ENCODE measurements around the gene BTRC. TPM values are rescaled to one million over a fixed set of nuclear protein-coding genes. Genes with fewer than 3 reads are reported as not detected.
"Not testable (repeated sequence)": the region's sequence is repeated elsewhere in the genome, so short reads cannot be mapped to it uniquely, and the experiment has no call there.

The BTRC gene
- polyA plus RNA-seq, 2 donors: 5.7 to 6.3 TPM

DNA sequence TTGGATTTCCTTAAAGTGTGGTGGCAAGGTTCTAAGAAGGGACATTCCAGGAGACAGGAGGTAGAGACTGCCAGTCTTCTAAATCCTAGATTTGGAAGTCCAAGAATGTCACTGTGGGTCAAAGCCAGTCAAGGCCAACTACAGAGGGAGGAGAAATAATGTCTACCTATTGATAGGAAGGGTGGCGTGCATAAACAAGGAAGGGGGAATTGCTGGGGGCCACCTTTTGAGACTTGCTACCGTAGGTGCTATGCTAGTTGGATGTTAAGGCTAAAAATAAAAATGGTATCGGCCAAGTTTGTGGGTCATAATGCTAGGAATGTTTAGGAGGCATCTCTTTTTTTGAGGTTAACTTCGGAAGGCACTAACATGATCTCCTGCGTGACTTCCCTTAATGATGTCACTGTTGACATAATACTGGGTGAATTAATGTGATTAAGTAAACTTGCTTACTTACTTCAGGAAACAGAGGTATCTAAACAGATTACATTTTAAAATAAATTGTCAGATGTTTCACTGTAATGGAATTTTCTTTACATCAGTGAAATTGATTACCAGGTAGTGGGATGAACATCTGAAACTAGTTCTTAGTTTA, 4.8 kb downstream of the BTRC start:
- no peaks in the 10 kb centered on the region for H3K36me3 ChIP-seq (ENCODE audit: control insufficient read depth in 2 of 2, insufficient read depth in 2 of 2, low read length in 1 of 2)
- H3K27me3 ChIP-seq (ENCODE audit: control insufficient read depth in 1 of 2, insufficient read depth in 2 of 2, low read length in 2 of 2): no peaks in the 10 kb centered on the region
- 67 to 68% methylated on average over 5 of the region's 5 CpGs for WGBS, 2 donors
- no peaks in the 10 kb centered on the region for H3K4me1 ChIP-seq (ENCODE audit: control insufficient read depth in 2 of 2, insufficient read depth in 2 of 2, low read length in 1 of 2)
- H3K9me3 ChIP-seq (ENCODE audit: control insufficient read depth in 2 of 2, insufficient read depth in 1 of 2, low read depth in 1 of 2, low read length in 1 of 2): no peaks in the 10 kb centered on the region
- H3K4me3 ChIP-seq (ENCODE audit: low read depth in 1 of 2, low read length in 2 of 2): no peak overlapping the region
- H3K27ac ChIP-seq (ENCODE audit: low read depth in 2 of 2, low read length in 1 of 2): no peak overlapping the region

DNA sequence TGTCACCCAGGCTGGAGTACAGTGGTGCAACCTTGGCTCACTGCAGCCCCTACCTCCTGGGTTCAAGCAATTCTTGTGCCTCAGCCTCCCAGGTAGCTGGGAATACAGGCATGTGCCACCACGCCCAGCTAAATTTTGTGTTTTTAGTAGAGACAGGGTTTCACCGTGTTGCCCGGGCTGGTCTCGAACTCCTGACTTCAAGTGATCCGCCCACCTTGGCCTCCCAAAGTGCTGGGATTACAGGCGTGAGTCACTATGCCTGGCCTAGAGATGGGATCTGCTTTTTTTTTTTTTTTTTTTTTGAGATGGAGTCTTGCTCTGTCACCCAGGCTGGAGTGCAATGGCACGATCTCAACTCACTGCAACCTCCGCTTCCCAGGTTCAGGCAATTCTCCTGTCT, 6.1 kb downstream of the BTRC start:
- not testable (repeated sequence) for H3K27ac ChIP-seq (ENCODE audit: low read depth in 2 of 2, low read length in 1 of 2); H3K9me3 ChIP-seq (ENCODE audit: control insufficient read depth in 2 of 2, insufficient read depth in 1 of 2, low read depth in 1 of 2, low read length in 1 of 2); H3K36me3 ChIP-seq (ENCODE audit: control insufficient read depth in 2 of 2, insufficient read depth in 2 of 2, low read length in 1 of 2); H3K4me1 ChIP-seq (ENCODE audit: control insufficient read depth in 2 of 2, insufficient read depth in 2 of 2, low read length in 1 of 2); H3K27me3 ChIP-seq (ENCODE audit: control insufficient read depth in 1 of 2, insufficient read depth in 2 of 2, low read length in 2 of 2); H3K4me3 ChIP-seq (ENCODE audit: low read depth in 1 of 2, low read length in 2 of 2)
- WGBS, 2 donors: 89% methylated on average over 8 of the region's 8 CpGs

DNA sequence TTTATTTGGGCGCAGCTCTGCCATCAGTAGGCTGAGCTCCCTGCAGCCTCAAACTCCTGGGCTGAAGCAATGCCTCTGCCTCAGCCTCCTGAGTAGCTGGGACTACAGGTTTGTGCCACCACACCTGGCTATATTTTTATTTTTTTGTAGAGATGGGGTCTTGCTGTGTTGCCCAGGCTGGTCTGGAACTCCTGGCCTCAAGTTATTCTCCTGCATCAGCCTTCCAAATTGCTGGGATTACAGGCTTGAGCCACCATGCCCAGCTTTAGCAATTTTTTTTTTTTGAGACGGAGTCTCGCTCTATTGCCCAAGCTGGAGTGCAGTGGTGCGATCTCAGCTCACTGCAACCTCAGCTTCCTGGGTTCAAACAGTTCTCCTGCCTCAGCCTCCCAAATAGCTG, 6.9 kb downstream of the BTRC start:
- H3K4me3 ChIP-seq (ENCODE audit: low read depth in 1 of 2, low read length in 2 of 2); H3K27ac ChIP-seq (ENCODE audit: low read depth in 2 of 2, low read length in 1 of 2); H3K9me3 ChIP-seq (ENCODE audit: control insufficient read depth in 2 of 2, insufficient read depth in 1 of 2, low read depth in 1 of 2, low read length in 1 of 2); H3K36me3 ChIP-seq (ENCODE audit: control insufficient read depth in 2 of 2, insufficient read depth in 2 of 2, low read length in 1 of 2); H3K27me3 ChIP-seq (ENCODE audit: control insufficient read depth in 1 of 2, insufficient read depth in 2 of 2, low read length in 2 of 2); H3K4me1 ChIP-seq (ENCODE audit: control insufficient read depth in 2 of 2, insufficient read depth in 2 of 2, low read length in 1 of 2): not testable (repeated sequence)
- 95 to 97% methylated on average over 4 of the region's 4 CpGs for WGBS, 2 donors

DNA sequence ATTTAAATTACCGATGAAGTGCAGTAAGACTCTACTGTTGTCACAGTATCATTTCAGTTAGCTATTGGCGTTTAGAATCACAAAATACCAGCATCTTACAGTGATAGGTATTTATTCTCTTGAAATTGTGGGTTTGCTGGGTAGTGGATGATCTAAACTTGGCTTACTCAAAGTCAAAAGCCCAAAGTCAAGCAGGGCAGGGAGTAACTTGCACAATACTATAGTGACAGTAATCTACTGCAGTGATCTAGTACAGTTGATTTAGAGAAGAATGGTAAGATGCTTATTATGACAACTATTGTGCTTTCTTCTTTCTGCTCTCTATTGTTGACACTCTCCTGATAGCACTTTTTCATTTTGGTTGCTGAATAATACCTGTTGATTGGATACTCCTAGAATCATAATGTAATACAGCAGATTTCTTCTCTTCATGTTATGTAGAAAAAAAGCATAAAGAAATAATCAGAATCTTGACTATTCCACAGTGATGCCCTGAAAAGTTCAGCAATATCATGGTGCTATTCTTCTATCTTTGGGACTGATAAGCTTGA, 10.0 kb downstream of the BTRC start:
- Histone ChIP-seq H3K27ac (ENCODE audit: low read depth in 2 of 2, low read length in 1 of 2) (no peak overlapping the region), H3K4me3 (ENCODE audit: low read depth in 1 of 2, low read length in 2 of 2) (no peak overlapping the region)
- 88 to 91% methylated on average over 2 of the region's 2 CpGs for WGBS, 2 donors

DNA sequence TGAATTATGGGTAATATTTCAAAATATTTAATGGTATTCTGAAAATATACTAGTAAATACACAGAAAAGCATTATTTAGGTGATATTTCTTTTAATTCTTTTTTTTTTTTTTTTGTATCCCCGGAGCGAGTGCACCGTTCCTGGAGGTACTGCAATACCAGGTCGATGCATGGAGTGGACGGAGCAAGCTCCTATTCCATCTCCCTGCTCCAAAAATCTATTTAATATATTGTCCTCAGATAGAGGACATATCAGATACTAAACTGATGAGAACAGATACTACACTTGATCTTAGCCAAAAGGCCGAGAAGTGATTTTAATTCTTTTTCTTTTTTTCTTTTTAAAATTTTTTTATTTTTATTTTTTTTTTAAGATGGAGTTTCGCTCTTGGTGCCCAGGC, 10.8 kb downstream of the BTRC start:
- no peak overlapping the region for H3K27ac ChIP-seq (ENCODE audit: low read depth in 2 of 2, low read length in 1 of 2)
- H3K4me1 ChIP-seq (ENCODE audit: control insufficient read depth in 2 of 2, insufficient read depth in 2 of 2, low read length in 1 of 2): peaks cover 0 to 3% of the 10 kb centered on the region in 2 donors
- WGBS, 2 donors: 83 to 88% methylated on average over 7 of the region's 7 CpGs
- no peaks in the 10 kb centered on the region for H3K9me3 ChIP-seq (ENCODE audit: control insufficient read depth in 2 of 2, insufficient read depth in 1 of 2, low read depth in 1 of 2, low read length in 1 of 2)
- H3K27me3 ChIP-seq (ENCODE audit: control insufficient read depth in 1 of 2, insufficient read depth in 2 of 2, low read length in 2 of 2): no peaks in the 10 kb centered on the region
- no peak overlapping the region for H3K4me3 ChIP-seq (ENCODE audit: low read depth in 1 of 2, low read length in 2 of 2)
- H3K36me3 ChIP-seq (ENCODE audit: control insufficient read depth in 2 of 2, insufficient read depth in 2 of 2, low read length in 1 of 2): peaks cover 0 to under 1% of the 10 kb centered on the region in 2 donors

More for the DNA sequence above, 10.0 kb downstream of the BTRC start:
- Histone ChIP-seq H3K4me1 (ENCODE audit: control insufficient read depth in 2 of 2, insufficient read depth in 2 of 2, low read length in 1 of 2) (peaks cover 0 to 3% of the 10 kb centered on the region in 2 donors), H3K27me3 (ENCODE audit: control insufficient read depth in 1 of 2, insufficient read depth in 2 of 2, low read length in 2 of 2) (no peaks in the 10 kb centered on the region), H3K36me3 (ENCODE audit: control insufficient read depth in 2 of 2, insufficient read depth in 2 of 2, low read length in 1 of 2) (no peaks in the 10 kb centered on the region), H3K9me3 (ENCODE audit: control insufficient read depth in 2 of 2, insufficient read depth in 1 of 2, low read depth in 1 of 2, low read length in 1 of 2) (no peaks in the 10 kb centered on the region)

DNA sequence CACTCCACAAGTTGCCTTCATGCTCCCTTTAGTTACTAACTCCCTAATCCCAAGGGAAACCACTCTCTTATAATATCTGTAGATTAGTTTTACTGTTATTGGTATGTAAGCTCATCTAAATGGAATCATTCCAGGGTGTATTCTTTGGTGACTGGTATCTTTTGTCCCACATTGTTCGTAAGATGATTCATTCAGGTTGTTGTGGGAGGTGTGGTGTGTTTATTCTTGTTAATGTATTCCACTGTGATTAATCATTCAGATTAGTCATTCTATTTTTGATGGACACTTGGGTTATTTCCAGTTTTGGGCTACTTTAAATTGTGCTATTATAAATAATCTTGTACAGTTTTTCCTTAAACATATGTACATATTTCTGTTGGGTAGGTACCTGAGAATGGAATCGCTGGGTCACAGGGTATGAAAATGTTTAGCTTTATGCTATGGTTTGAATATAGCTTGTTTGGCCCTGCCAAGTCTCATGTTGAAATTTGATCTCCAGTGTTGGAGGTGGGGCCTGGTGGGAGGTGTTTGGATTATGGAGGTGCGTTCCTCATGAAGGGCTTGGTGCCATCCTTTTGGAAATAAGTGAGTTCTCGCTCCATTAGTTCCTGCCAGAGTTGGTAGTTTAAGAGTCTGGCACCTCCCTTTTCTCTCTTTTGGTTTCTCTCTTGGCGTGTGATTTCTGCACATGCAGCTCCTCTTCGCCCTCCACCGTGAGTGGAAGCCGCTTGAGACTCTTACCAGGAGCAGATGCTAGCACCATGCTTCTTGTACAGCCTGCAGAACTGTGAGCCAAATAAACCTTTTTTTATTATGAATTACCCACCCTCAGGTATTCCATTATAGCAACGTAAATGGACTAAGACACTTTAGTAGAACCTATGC, 13.8 kb downstream of the BTRC start:
- Histone ChIP-seq H3K4me3 (ENCODE audit: low read depth in 1 of 2, low read length in 2 of 2) (peak overlapping the region in 1 of 2 donors; percentile 39), H3K27me3 (ENCODE audit: control insufficient read depth in 1 of 2, insufficient read depth in 2 of 2, low read length in 2 of 2) (no peaks in the 10 kb centered on the region), H3K27ac (ENCODE audit: low read depth in 2 of 2, low read length in 1 of 2) (peak overlapping the region; percentile 80 to 87), H3K9me3 (ENCODE audit: control insufficient read depth in 2 of 2, insufficient read depth in 1 of 2, low read depth in 1 of 2, low read length in 1 of 2) (no peaks in the 10 kb centered on the region), H3K4me1 (ENCODE audit: control insufficient read depth in 2 of 2, insufficient read depth in 2 of 2, low read length in 1 of 2) (peaks cover 0 to 3% of the 10 kb centered on the region in 2 donors), H3K36me3 (ENCODE audit: control insufficient read depth in 2 of 2, insufficient read depth in 2 of 2, low read length in 1 of 2) (peaks cover 0 to 4% of the 10 kb centered on the region in 2 donors)
- 56 to 70% methylated on average over 9 of the region's 9 CpGs for WGBS, 2 donors

DNA sequence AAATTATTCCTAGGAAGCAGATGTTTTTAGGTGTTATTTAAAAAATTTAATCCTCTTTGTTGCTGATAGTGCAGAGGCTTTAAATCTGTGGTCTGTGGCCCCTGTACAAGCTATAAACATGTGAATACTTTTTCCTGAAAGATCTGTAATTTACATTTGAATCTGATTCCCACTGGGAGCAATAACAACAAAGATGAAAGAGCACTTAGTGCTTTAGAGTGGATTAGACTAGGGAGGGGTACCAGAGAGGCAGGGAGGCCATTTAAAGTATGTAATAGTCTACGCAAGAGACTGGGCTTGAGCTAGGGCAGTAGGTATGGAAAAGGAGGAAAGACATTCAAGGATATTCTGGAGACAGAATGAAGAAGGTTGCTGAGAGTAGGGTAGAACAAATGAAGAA, 19.1 kb downstream of the BTRC start:
- Histone ChIP-seq H3K4me3 (ENCODE audit: low read depth in 1 of 2, low read length in 2 of 2) (no peak overlapping the region), H3K4me1 (ENCODE audit: control insufficient read depth in 2 of 2, insufficient read depth in 2 of 2, low read length in 1 of 2) (no peaks in the 10 kb centered on the region), H3K27ac (ENCODE audit: low read depth in 2 of 2, low read length in 1 of 2) (no peak overlapping the region), H3K36me3 (ENCODE audit: control insufficient read depth in 2 of 2, insufficient read depth in 2 of 2, low read length in 1 of 2) (peaks cover 0 to 4% of the 10 kb centered on the region in 2 donors), H3K9me3 (ENCODE audit: control insufficient read depth in 2 of 2, insufficient read depth in 1 of 2, low read depth in 1 of 2, low read length in 1 of 2) (no peaks in the 10 kb centered on the region), H3K27me3 (ENCODE audit: control insufficient read depth in 1 of 2, insufficient read depth in 2 of 2, low read length in 2 of 2) (no peaks in the 10 kb centered on the region)
- 96 to 100% methylated on average over 1 of the region's 1 CpG for WGBS, 2 donors

DNA sequence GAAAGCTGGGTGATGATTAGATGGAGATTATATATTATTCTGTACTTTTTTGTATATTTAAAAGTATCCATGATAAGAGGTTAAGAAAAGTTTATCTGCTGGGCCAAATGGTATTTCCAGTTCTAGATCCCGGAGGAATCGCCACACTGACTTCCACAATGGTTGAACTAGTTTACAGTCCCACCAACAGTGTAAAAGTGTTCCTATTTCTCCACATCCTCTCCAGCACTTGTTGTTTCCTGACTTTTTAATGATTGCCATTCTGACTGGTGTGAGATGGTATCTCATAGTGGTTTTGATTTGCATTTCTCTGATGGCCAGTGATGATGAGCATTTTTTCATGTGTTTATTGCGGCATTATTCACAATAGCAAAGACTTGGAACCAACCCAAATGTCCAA, 20.0 kb downstream of the BTRC start:
- WGBS, 2 donors: 97 to 100% methylated on average over 3 of the region's 3 CpGs
- not testable (repeated sequence) for H3K27ac ChIP-seq (ENCODE audit: low read depth in 2 of 2, low read length in 1 of 2); H3K4me1 ChIP-seq (ENCODE audit: control insufficient read depth in 2 of 2, insufficient read depth in 2 of 2, low read length in 1 of 2); H3K9me3 ChIP-seq (ENCODE audit: control insufficient read depth in 2 of 2, insufficient read depth in 1 of 2, low read depth in 1 of 2, low read length in 1 of 2); H3K36me3 ChIP-seq (ENCODE audit: control insufficient read depth in 2 of 2, insufficient read depth in 2 of 2, low read length in 1 of 2); H3K27me3 ChIP-seq (ENCODE audit: control insufficient read depth in 1 of 2, insufficient read depth in 2 of 2, low read length in 2 of 2); H3K4me3 ChIP-seq (ENCODE audit: low read depth in 1 of 2, low read length in 2 of 2)

DNA sequence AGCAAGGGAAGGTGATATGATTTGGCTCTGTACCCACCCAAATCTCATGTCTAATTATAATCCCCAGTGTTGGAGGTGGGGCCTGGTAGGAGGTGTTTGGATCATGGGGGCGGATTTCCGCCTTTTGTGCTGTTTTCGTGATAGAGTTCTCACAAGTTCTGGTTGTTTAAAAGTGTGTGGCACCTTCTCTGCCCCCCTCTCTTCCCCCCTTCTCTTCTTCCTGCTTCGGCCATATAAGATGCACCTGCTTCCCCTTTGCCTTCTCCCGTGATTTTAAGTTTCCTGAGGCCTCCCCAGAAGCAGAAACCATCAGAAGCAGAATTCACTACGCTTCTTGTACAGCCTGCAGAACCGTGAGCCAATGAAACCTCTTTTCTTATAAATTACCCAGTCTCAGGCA, 21.1 kb downstream of the BTRC start:
- WGBS, 2 donors: 88 to 90% methylated on average over 6 to 7 of the region's 7 CpGs
- no peaks in the 10 kb centered on the region for H3K4me1 ChIP-seq (ENCODE audit: control insufficient read depth in 2 of 2, insufficient read depth in 2 of 2, low read length in 1 of 2)

More for the DNA sequence above, 21.1 kb downstream of the BTRC start:
- Histone ChIP-seq H3K36me3 (ENCODE audit: control insufficient read depth in 2 of 2, insufficient read depth in 2 of 2, low read length in 1 of 2) (no peaks in the 10 kb centered on the region), H3K4me3 (ENCODE audit: low read depth in 1 of 2, low read length in 2 of 2) (no peak overlapping the region), H3K9me3 (ENCODE audit: control insufficient read depth in 2 of 2, insufficient read depth in 1 of 2, low read depth in 1 of 2, low read length in 1 of 2) (no peaks in the 10 kb centered on the region), H3K27me3 (ENCODE audit: control insufficient read depth in 1 of 2, insufficient read depth in 2 of 2, low read length in 2 of 2) (no peaks in the 10 kb centered on the region), H3K27ac (ENCODE audit: low read depth in 2 of 2, low read length in 1 of 2) (no peak overlapping the region)
